ENCODE results near the gene CTSW.

- TF ChIP-seq POLR2A (IDR thresholded peaks at IDR 0.05; ENCODE audit: low read length) (no peak), GATA1 (IDR thresholded peaks at IDR 0.05; ENCODE audit: low read depth, low read length) (no peak)
Observed at GRCh38 chr11:65882120-65883057, 2.8 kb downstream of the CTSW start.

Data from erythroblast (primary cell).